Activated T-cell treated with anti-CD3 and anti-CD28 coated beads for 48 hours (primary cell): ENCODE data around the gene CYSTM1.

Experiments used
- DNase-seq: peaks from one replicate; pipeline ENCODE4 v3.0.0-alpha.2; 2020; ENCODE audit warnings: low read depth

Gene CYSTM1

GRCh38 chr5:140213370-140213983 lies 38.5 kb downstream of the CYSTM1 start:
- no peak for DNase-seq

- no peak for DNase-seq
These were observed 39.8 kb downstream of the CYSTM1 start for GRCh38 chr5:140214831-140215230.

- DNase-seq, result no peak
These were observed 40.3 kb downstream of the CYSTM1 start for GRCh38 chr5:140215276-140215675.

- DNase-seq, result no peak
These were observed 41.6 kb downstream of the CYSTM1 start for GRCh38 chr5:140216478-140217074.

GRCh38 chr5:140217299-140218026 lies 42.5 kb downstream of the CYSTM1 start:
- DNase-seq, result no peak

DNA sequence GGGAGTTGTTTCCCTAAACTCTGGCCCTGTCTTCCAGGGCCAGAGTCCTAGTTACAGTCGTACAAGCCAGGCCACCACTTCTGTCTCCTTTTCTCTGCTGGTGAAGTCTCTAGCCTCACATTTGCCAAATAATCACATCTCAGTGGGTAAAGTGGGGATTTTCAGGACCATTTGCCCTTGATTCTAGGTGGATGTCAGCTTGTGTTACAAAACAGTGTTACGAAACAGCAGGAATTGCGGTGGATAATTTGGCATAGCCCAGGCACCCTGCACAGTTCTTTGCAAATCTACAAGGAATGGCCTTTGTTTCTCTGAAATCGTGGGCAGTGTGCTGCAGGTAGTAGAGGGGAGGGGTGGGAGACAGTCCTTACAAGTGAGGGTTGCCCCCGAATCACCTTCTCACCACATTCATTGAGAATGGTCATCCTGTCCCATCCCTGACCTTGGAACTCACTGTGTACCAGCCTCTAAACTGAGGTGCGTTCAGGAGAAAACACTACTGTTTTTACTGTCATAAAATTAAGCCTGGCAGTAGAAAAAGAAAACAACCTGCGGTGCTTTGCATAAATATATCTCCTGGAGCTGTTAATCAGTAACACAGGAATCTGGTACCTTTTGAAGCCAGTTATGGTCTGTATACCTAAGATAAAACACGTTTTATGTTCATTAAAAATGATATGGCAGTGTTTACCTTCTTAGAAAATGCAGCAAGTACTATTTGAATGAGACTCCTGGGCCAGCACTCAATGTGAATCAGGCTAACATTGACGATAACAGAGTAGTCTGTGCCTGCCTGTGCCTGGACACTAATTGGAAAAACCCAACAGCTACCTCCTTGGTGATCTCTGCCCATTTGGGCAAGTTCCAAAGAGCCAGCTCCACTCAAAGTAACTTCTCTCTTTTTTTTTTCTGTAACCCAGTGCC lies 44.3 kb downstream of the CYSTM1 start:
- DNase-seq, result no peak

DNA sequence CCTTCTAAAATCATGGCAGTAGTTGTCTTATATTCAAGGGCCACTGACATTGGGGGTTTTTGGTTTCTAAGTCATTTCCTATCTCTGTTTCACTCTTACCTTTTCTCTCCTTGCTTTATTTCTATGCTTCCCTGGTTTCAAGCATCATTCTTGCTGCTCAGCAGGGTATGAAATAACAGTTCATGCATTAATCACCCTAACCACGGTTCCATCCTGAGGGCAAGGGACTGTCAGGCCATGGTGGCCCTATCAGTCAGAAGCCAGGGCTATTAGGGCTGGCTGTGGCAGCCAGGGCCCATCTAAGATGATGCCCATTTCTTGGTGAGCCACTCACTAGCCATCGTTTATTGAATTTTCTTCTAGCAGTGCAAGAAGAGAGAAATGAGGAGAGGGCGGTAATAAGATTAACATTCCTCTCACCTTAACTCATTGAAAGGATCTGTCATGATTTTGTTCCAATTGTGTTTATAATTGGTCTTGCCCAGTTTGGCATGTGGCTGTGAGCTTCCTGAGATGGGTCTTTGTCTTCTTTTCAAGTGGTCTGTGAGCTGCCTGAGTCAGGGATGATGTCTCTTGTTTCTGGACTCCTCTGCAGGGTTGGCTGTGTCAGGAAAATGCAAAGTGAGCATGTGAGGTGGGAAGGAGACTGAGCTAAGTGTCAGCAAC lies 45.2 kb downstream of the CYSTM1 start:
- DNase-seq, result no peak

GRCh38 chr5:140220698-140221064 lies 45.7 kb downstream of the CYSTM1 start:
- DNase-seq, result no peak

GRCh38 chr5:140221697-140222223 lies 46.8 kb downstream of the CYSTM1 start:
- DNase-seq, result no peak

- no peak for DNase-seq
These were observed 47.4 kb downstream of the CYSTM1 start for GRCh38 chr5:140222416-140222815.

DNA sequence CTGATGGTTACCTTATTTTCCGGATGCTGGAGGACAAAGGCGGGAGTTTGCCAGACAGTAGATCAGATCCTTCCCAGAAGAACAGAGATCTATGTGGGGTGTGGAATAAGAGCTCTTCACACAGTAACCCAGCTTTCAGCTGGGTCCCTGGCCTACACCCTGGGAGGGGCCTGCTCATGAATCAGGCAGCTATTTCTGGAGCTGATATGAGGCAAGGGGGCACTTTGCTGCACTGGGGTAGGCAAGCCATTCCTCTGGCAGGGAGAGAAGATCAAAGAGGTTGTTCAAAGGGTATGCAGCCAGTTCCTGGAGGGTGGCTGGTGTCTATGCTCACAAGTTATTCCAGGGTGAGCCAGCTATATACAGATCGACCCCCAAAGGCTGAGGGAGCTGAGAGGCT lies 48.6 kb downstream of the CYSTM1 start:
- DNase-seq, result no peak

- DNase-seq, result no peak
These were observed 49.7 kb downstream of the CYSTM1 start for GRCh38 chr5:140224658-140225057.

DNA sequence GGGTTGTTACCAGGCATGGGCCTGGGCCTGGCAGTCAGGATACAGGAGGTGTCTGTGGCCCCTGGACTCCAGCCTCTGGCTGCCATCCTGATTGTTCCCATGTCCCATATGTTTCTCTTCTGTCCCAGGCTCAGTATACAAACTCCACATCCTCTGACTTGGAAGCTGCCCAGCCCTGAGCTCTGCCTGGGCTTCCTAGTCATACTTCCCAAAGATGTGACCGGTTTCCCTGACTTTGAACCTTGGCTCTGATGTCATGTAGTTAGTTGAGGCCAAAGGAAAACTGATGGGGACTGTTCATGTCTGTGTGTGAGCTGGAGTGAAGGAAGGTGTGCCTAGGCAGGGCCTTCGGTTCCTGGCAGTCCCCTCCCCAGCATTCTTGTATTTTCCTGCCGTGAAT lies 50.4 kb downstream of the CYSTM1 start:
- no peak for DNase-seq

GRCh38 chr5:140227046-140227445 lies 52.1 kb downstream of the CYSTM1 start:
- no peak for DNase-seq

GRCh38 chr5:140228364-140228837 lies 53.4 kb downstream of the CYSTM1 start:
- no peak for DNase-seq

DNA sequence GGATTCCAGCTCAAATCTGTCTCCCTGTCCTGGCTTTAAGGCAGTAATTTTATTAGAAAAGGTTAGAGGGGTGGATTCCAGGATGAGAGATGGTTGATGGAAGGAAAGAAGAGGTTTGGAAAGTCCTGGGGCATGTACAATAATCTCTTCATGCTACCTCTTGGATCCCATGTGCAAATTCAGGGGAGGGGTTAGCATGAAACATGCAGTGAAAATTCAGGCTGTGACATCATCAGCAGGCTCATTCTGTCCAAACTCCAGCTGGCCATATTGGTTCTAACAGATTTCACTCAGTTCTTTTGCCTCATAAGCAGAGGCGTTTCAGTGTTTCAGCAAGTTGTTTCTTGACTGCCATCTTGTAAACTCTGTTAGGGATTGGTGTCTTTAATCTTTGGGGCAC lies 55.4 kb downstream of the CYSTM1 start:
- DNase-seq, result no peak

DNA sequence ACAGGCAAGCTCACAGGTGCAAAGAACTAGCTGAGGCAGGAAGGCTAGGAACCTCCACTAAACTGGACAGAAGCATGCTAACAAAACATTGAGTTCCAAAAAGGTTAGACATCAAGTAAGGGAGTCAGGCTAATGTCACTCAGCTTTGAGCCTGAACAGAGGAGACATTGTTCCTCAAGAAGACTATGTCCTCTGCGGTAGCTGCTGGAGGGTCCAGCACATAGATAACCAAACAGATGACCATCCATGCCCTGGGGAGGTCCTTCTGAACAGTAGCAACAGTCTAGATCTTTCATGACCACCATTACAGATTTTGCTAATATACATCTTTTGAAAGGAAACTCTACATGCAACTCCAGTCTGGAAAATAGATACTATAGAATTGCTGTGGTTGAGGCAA lies 57.7 kb downstream of the CYSTM1 start:
- no peak for DNase-seq

GRCh38 chr5:140234377-140234989 lies 59.5 kb downstream of the CYSTM1 start:
- DNase-seq, result no peak

- no peak for DNase-seq
These were observed 61.0 kb downstream of the CYSTM1 start for GRCh38 chr5:140235791-140236551.

DNA sequence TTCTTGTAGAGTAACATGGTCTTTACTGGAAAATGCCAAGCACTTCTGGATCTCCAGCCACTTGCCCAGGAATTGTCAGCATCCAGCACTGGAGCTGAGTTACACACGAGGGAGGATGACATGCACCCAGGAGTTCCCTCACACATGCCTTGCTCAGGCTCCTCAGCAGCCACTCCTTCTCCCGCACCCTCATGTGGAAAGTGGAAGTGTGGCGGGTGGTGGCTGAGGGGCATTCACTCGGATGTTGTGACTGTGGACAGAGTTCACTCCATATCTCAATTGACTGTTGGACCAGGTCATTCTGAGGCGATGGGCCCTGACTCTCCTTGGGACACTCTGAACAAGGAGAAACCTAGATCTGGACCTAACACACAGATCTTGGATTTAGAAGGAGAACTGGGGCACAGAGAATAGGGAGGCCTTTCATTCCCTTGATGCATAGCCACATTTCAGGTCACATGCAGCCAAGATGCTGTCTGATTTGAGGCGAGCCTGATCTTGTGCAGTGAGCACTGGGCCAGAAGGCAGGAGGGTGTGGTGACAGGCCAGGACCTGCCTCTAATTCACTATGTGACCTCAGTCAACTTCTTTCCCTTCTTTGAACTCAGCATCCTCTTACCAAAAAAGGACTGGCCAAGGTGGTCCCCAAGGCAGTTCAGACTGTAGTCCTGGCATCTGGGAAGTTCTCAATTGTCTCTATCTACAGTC lies 62.1 kb downstream of the CYSTM1 start:
- DNase-seq, result no peak
